ENCODE data around the gene SEMA6B. TPM values are rescaled to one million over a fixed set of nuclear protein-coding genes. Genes with fewer than 3 reads are reported as not detected.

The SEMA6B gene
- polyA plus RNA-seq, 1 donor: 1.5 TPM

DNA sequence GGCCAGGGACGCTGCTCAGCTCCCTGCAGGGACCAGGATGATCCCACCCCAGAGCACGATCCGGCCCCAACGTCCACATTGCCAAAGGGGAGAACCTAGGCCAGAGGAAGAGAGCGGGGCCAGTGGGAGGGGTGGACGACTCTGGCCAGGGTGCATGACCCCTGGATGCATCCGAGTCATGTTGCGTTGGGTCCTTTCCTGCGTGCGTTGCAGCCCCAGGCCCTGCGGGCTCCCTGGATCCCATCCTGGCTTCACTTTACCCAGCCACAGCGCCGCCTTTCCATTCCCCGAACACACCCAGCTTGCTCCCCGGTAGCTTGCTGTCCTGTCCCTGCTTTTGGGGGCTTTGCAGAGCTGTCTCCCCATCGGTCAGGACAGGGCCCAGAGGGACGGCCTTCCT lies 51.7 kb downstream of the SEMA6B start:
- DNase-seq: no peak

DNA sequence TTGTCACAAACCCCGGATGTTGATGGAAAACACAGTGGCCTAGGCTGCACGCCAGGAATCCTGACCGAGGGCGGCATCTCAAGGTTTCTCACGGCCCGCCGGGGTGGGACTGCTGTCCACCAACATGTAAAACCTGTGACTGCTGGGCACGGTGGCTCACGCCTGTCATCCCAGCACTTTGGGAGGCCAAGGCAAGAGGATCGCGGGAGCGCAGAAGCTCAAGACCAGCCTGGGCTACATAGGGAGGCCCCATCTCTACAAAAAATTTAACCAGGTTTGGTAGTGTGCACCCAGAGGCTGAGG lies 52.4 kb downstream of the SEMA6B start:
- DNase-seq: no peak

DNA sequence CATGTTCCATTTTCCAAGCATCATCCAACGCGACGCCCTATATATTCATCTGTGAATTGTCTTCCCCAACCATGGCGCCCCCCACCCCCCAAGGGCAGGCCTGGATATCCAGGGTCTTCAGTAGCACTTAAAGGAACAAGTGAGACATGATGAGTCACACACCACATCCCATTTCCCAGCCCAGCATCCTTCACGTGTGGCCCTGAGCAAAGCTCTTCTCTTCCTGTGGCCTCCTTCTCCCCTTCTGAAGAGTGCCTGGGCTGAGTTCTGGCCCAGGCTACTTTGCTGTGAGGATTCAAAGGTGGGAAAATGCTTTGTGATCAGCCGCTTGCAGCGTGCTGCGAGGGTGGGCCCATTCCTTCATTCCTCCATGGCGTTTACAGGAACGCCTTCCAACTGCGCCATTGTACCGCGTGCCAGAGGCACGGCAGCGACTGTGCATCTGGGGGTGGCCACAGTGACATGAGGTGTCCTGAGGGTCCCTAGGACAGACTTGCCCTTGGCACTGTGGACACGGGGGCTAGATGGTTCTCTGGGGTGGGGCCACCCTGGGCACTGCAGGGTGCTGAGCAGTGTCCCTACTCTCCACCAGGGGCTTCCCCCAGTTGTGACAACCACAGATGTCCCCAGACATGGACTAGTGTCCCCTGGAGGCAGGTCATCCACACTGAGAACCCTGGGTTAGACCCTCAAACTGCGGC lies 52.9 kb downstream of the SEMA6B start:
- no peak for DNase-seq

DNA sequence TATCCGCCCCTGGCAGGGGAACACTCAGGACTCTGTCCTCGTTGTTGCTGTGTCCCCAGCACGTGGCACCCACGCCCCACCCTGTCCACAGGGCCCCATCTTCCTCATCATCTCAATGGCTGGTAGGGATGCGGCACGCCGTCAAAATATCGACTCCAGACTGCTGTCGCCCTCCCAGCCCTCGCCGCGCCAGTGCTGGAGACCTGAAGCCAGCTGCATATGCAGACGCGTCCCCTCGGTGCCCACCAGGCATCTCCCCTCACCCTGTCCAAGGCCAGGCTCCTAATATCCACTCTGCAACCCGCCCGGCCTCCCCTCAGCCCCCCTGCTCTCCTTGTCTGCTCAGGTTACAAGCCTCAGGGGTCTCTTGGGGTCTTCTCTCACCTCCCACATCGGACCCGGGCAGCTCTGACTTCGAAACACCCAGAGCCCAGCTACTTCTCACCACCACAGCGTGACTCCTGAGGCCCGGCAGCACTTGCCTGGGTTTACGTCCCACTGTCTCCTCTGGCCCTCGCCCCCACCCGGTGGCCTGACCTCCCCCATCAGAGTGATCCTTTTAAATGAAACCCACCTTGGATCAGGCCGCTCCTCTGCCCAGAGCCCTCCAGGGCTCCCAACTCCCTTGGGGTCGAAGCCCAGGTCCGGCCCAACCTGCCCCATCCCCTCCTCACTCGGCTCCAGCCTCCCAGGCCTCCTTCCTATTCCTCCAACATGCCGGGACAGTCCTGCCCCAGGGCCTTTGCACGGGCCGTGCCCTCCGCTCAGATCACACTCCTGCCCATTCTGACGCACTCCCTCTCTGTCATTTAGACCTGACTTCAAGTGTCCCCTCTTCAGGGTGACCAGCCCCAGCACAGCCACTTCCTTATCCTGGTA lies 53.7 kb downstream of the SEMA6B start:
- no peak for DNase-seq

DNA sequence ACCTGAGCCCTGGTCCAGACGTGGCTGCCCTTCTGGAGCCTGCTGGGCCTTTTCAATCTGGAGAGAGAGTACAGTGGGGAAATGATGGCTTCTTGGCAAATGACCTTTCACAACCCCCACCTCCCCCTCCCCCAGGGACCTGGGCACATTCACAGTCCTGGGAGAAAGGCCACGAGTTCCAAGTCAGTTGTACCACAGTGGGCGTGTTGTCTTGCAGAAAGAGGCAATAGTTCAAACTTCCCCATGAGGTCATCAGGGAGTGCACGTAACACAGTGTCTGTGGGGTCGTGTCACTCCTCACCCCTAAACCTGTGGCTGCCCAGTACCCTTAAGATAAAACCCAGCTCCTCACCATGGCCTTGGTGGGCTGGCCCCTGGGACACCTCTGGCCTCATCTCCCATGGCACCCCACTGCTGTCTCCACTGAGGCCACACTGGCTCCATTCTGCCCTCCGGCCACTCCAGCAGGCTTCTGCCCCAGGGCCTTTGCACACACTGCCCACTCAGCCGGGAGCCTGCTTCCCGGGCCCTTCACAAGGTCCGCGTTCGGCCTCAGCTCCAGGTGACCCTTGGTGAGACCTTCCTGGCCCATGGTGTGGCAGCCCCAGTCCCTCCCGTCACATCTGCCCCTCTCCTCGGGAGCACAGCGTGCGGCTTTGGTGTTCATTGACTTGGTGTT lies 54.5 kb downstream of the SEMA6B start:
- DNase-seq: no peak

DNA sequence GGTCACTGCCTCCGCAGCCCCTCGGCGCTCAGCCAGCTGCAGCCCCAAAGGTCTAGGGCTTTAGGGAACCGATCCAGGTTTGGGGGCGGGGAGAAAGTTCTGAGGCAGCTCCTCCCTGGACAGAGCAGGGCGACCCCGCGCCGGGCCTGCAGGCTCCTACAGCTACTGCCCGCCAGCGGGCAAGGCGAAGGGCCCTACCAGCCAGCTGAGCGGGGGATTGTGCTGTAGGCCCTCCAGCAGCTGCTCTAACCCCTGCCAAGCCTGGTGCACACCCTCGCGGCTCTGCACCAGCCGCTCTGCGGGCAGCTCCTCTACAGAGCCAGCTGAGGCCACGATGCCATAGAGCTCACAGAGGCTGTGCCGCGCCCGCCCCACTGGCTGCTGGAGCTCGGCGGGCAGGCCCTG lies 55.2 kb downstream of the SEMA6B start:
- DNase-seq: no peak

DNA sequence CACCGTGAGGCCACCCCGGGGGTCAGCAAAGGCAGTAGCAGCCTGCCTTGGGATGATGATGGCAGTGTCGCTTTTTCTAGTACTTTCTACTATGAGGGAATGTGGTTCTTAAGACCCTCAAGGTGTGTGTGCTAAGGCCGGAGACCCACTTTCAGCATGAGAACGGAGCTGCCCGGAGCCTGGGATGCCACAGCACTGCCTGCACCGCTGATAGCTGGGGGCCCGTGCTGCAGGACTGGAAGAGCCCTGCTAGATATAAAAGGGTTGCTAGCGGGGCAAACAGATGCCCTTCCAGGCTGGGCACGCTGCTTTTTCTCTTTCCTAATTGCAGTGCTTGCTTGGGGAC lies 55.7 kb downstream of the SEMA6B start:
- DNase-seq: no peak

DNA sequence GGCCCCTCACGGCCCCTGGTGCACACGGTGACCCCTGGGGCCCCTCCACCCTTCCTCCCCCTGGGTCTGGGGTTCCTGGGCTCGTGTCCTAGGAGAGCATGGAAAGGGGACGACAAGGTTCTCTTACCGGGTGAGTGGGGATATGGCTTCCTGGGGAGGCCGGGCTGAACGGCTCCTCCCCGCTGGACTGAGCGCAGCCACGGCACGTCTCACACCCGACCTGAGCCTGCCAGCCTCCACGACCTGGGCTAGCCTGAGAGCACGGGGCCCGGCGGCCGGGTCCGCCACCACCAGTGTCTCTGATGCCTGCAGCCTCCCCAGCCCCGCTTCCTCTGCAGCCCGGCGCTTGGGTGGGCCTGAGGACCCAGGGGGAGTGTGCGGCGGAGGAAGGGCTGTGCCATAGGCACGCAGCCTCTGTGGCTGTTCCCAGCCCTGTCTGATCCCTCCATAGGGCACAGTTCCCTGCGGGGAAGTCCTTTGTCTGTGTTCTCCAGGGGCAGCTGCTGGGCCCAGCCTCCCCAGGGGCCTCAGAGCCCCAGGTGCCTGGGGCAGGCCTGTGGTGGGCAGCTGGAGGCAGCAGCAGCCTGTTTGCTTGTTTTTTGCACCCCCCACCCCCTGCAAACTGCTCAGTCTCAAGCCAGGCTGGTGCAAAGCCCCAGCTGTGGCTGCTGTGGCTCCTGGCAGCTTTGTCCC lies 56.2 kb downstream of the SEMA6B start:
- DNase-seq: no peak

DNA sequence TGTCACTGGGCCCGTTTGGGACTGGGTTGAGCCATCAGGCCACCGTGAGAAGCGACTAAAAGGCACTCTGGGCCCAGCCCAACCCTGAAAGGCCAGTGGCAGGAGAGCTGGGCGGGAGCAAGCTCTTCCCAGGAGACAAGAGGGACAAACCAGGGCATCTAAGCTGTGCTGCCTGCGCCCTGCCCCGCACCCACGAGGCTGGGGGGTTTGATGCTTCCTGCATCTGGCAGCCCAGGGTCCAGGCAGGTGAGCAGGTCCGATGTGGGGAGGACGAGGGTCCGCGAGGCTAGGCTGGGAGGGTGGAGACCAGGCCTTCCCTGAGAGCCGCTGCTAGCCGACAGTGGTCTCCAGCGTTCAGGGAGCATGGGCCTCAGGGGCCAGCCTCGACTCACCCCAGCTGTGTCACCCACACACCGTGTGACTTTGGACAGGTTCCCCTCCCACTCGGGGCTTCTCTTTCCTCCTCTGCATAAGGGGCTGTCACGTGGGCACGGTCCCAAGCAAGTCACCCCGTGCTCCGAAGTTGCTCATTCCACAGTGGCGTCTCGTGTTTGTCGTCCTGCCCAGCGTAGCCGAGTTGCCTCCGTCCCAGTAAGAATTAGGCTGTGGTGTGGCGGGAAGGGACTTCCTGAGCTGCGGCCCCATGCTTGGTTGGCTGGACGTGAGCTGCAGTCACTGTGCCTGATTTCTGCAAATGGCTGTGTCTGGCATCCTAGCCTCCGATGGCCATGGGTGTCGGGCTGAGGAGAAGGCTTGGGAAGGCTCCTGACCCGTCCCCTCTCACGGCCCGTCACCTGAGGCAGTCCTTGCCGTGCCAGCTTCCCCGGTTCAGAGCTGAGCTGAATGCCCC lies 57.0 kb downstream of the SEMA6B start:
- no peak for DNase-seq

DNA sequence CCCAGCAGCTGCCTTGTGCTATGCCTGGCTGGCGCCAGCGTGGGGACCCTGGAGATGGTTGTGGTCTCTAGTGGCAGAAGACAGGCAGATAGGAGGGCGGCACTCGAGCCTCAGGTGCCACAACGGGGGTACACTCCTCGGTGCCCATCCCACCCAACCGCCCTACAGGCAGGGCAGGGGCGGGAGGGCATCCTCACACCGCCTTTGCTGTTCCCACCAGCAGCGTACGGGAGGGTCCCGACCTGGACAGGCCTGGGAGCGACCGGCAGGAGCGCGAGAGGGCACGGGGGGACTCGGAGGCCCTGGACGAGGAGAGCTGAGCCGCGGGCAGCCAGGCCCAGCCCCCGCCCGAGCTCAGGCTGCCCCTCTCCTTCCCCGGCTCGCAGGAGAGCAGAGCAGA lies 57.8 kb downstream of the SEMA6B start:
- no peak for DNase-seq

DNA sequence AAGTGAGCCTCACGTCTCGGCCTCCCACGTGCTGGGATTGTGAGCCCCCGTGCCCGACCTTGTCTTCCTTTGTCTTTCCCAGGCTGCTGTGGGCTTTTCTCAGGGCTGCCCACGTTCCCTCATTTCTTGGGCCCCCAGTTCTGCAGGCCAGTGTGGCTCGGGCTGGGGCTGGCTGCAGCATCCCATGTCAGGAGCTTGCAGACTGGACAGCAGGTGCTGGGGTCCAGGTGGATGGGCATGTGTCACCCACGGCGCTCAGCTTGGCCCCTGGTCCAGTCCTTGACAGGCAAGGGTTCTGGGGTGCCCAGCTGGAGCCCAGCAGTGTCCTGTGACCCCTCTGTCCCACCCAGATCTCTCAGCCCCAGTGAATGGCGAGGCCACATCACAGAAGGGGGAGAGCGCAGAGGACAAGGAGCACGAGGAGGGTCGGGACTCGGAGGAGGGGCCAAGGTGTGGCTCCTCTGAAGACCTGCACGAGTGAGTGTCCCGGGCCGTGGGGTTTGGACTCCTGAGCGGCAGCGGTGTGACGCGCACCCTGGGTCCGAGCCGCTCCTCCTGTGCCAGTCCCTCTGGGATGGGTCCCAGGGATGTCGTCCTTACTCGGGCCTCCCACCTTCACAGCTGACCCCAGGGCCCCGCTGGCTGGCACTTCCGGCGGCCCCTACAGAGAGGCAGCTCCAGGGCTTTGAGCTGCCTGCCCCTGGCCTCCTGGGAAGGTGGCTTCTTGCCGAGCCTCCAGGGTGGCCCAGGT lies 58.5 kb downstream of the SEMA6B start:
- no peak for DNase-seq

DNA sequence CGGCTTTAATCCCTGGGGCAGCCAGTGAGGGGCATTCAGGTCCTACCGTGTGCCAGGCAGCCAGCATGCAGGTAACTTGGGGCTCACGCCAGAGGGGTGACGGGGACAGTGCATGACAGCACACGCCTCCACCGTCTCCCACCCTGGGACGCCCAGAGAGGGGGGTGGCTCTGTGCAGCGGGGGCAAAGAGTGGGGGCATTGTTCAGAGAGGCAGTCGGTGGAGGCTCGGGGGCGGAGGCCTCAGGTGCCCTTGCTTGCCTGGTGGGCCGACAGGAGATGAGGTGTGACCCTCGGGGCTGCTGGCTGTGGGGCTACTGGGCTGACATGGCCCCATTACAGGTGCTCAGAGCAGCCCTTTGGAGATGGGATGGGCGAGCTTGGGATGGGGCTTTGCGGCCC lies 59.6 kb downstream of the SEMA6B start:
- DNase-seq: no peak

DNA sequence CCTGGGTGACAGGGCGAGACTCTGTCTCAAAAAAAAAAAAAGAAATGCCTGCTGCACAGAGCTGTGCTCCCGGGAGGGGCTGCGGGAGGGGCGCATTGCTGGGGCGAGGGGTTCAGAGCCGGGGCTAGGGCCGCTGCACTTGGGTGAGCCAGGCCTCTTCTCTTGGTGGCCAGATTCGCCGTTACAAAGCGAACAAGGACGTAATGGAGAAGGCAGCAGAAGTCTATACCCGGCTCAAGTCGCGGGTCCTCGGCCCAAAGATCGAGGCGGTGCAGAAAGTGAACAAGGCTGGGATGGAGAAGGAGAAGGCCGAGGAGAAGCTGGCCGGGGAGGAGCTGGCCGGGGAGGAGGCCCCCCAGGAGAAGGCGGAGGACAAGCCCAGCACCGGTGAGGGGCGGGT lies 60.2 kb downstream of the SEMA6B start:
- no peak for DNase-seq

DNA sequence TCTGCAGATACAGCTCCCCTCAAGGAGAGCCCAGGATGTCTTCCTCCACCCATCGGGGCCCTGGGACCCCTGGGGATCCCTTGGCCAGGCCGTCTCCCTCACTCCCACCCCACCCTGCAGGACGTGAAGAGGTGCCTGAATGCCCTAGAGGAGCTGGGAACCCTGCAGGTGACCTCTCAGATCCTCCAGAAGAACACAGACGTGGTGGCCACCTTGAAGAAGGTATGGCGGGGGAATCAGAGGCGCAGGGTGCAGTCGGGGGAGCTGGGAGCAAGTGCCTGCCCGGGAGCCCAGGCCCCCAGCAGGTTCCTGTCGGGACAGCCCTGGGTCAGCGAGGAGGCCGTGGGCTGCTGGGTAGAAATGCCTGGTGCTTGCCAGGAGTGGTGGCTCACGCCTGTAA lies 60.8 kb downstream of the SEMA6B start:
- DNase-seq: no peak

DNA sequence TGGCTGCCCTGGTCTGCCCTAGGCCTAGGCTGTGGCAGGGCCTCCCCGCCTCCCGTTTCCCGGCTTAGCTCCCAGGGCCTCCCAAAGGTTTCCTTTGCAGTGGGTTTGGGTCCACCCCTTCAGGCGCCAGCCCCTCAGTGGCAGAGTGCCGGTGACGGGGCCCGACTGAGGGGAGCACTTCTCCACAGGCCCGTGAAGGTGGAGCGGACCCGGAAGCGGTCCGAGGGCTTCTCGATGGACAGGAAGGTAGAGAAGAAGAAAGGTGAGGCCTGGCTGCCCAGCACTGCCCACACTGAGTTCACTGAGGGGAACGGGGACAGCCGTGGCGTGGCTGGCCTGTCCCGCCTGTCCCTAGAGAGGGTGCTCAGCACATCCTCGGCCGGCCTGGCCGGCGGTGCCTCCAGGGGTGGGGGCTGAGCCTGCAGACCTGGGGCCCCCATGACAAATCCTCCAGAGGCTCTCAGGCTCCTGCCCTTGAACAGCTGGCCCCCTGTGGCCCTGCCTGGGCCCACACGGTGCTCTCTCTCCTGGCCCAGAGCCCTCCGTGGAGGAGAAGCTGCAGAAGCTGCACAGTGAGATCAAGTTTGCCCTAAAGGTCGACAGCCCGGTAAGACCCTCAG lies 61.6 kb downstream of the SEMA6B start:
- DNase-seq: no peak

DNA sequence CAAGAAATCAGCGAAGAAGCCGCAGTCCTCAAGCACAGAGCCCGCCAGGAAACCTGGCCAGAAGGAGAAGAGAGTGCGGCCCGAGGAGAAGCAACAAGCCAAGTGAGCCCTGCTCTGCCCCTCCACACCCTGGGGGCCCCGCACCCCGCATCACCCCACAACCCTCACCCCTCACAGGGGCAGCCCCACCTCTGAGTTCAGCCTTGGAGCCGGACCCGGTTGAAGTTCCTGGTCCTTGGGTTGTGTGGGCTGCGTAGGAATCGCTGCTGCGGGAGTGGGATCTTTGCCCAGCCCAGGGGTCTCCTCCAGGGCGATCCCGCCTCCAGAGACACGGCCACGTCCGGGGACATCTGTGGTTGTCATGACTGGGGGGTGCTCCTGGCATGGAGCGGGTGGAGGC lies 63.2 kb downstream of the SEMA6B start:
- DNase-seq: no peak

DNA sequence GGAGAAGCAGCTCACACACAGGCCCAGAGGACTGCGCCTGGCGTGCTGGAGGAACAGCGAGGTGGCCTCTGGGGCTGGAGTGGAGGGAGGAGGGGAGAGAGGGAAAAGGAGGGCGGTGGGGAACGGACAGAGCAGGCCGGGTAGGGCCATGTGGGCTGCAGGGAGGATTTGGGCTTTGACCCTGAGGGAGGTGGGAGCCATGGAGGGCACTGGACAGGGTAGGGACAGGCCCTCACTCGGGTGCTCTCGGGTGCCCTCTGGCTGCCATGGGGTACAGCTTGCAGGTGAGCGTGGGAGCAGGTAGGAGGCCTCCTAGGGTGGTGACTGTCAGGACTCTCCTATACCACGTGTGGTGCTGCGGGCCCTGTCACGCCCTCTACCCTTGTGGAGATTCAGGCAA lies 64.0 kb downstream of the SEMA6B start:
- DNase-seq: no peak

DNA sequence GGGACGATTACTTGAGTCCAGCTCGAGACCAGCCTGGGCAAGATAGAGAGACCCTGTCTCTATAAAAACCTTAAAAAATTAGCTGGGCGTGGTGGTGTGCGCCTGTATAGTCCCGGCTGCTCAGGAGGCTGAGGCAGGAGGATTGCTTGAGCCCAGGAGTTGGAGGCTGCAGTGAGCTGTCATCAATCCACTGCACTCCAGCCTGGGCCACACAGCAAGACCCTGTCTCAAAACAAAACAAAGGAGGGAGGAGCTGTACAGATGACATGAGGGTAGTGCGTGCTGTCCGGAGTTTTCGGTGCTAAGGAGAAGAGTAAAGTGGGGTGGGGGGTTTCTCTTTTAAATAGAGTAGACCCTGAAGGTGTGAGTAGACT lies 64.8 kb downstream of the SEMA6B start:
- no peak for DNase-seq

DNA sequence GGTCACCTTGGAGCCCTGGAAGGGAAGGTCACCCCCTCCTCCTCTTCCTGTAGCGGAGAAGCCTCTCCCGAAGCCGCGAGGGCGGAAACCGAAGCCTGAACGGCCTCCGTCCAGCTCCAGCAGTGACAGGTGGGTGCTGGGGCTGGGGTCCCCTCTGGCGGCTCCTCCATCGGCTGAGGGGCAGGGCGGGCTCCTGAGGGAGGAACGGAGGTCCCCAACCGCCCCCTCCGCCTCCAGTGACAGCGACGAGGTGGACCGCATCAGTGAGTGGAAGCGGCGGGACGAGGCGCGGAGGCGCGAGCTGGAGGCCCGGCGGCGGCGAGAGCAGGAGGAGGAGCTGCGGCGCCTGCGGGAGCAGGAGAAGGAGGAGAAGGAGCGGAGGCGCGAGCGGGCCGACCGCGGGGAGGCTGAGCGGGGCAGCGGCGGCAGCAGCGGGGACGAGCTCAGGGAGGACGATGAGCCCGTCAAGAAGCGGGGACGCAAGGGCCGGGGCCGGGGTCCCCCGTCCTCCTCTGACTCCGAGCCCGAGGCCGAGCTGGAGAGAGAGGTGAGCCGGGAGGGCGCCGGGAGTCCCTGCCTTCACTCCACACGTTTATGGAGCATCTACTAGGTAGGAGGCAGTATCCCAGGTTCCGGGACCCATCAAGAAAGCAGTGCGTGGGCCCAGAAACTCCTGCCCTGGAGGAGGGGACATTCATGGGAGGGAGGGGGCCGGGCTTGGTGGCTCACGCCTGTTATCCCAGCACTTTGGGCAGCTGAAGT lies 65.4 kb downstream of the SEMA6B start:
- DNase-seq: no peak
